HCT116 (cell line): ENCODE data around the gene RCBTB1. TPM values are rescaled to one million over a fixed set of nuclear protein-coding genes. Genes with fewer than 3 reads are reported as not detected.

ENCODE experiments used
- ATAC-seq: fragments of 200-7000 bp; cut with Tn5 transposase; 2 replicates; pipeline ENCODE4 v1.9.1; 2020; ENCODE audit warnings: mild to moderate bottlenecking, moderate library complexity
- BruUV-seq: library from RNA; stranded (reverse); fragments of 400-500 nt; replicated peaks from 2 replicates; lab custom pipeline; 2021; lab: Mats Ljungman, UMichigan
- CTCF ChIA-PET: fragments of 300-600 bp; sonication (Branson Sonifier 250); formaldehyde crosslinking; loops from one replicate; lab custom pipeline; 2021; ENCODE audit warnings: antibody characterized with exemption; lab: Charles Lee
- POLR2A ChIA-PET: fragments of 300-600, 350-600 bp; sonication (Branson Sonifier 250); formaldehyde crosslinking; loops from one replicate; lab custom pipeline; 2021; ENCODE audit warnings: antibody characterized with exemption; lab: Charles Lee
- RAD21 ChIA-PET, 2 experiments: fragments of 300-600 bp; sonication (Branson Sonifier 250); formaldehyde crosslinking; loops; one replicate each; lab custom pipeline; 2023; ENCODE audit warnings: low total read pairs in 2 of 2; ENCODE audit not compliant: uncharacterized antibody in 2 of 2, unreplicated experiment in 2 of 2, low non-redundant PET in 1 of 2; lab: Charles Lee
- DNase-seq: peaks from one replicate; pipeline ENCODE4 v3.0.0-alpha.2; 2010; ENCODE audit warnings: low read depth, low spot score
- H2AFZ ChIP-seq: fragments of 200-600 bp; shearing (Covaris generic), sonication (generic); 2 replicates; pipeline ENCODE4 v1.6.1; 2017; ENCODE audit warnings: low read depth, mixed run types, mixed read lengths, antibody characterized with exemption, low read length; ENCODE audit not compliant: poor library complexity, severe bottlenecking
- H3K27ac ChIP-seq: 2 replicates; pipeline ENCODE4 v1.5.1; 2012; ENCODE audit warnings: low read depth, low read length
- H3K27me3 ChIP-seq: fragments of 200-600 bp; sonication (generic); 2 replicates; pipeline ENCODE4 v1.6.1; 2016; ENCODE audit warnings: mixed run types, low read length, mixed read lengths; ENCODE audit not compliant: insufficient read depth
- H3K36me3 ChIP-seq, 2 experiments: fragments of 200-500 bp in 1 of 2; fragments of 200-600 bp in 1 of 2; sonication (Bioruptor generic) in 1 of 2; sonication (generic) in 1 of 2; 2 replicates each; pipeline versions ENCODE4 v1.5.1 to v1.6.1; 2014 to 2016; ENCODE audit warnings: low read length in 2 of 2, inconsistent platforms in 1 of 2, mixed read lengths in 1 of 2, mixed run types in 1 of 2; ENCODE audit not compliant: insufficient read depth in 2 of 2, control insufficient read depth in 1 of 2
- H3K4me1 ChIP-seq, 2 experiments: fragments of 200-600 bp in 1 of 2; sonication (generic) in 1 of 2; 2 replicates each; pipeline versions ENCODE4 v1.5.1 to v1.6.1; 2012 to 2017; ENCODE audit warnings: low read length in 2 of 2, inconsistent platforms in 1 of 2, mild to moderate bottlenecking in 1 of 2, mixed read lengths in 1 of 2, mixed run types in 1 of 2, moderate library complexity in 1 of 2; ENCODE audit not compliant: insufficient read depth in 2 of 2, control insufficient read depth in 1 of 2
- H3K4me2 ChIP-seq: fragments of 200-600 bp; sonication (generic); 2 replicates; pipeline ENCODE4 v1.6.1; 2017; ENCODE audit warnings: mixed run types, low read length, mixed read lengths
- H3K4me3 ChIP-seq, 2 experiments: fragments of 200-600 bp in 1 of 2; sonication (generic) in 1 of 2; replicated peaks in 1 of 2; 2 replicates each; pipeline ENCODE4 v1.5.1; 2011 to 2016; ENCODE audit warnings: low read length in 2 of 2, control low read depth in 1 of 2, low read depth in 1 of 2, mild to moderate bottlenecking in 1 of 2, mixed read lengths in 1 of 2, mixed run types in 1 of 2
- H3K79me2 ChIP-seq: fragments of 200-600 bp; sonication (generic); 2 replicates; pipeline ENCODE4 v1.6.1; 2017; ENCODE audit warnings: mild to moderate bottlenecking, mixed run types, low read length, moderate library complexity, mixed read lengths; ENCODE audit not compliant: insufficient read depth
- H3K9ac ChIP-seq: fragments of 200-600 bp; sonication (generic); 2 replicates; pipeline ENCODE4 v1.6.1; 2016; ENCODE audit warnings: low read length, mixed read lengths
- H3K9me2 ChIP-seq: fragments of 200-600 bp; sonication (generic), shearing (Covaris generic); 2 replicates; pipeline ENCODE4 v1.6.1; 2017; ENCODE audit warnings: mixed run types, mild to moderate bottlenecking, moderate library complexity; ENCODE audit not compliant: insufficient read depth
- H3K9me3 ChIP-seq, 2 experiments: fragments of 200-500 bp in 1 of 2; fragments of 200-600 bp in 1 of 2; sonication (Bioruptor generic) in 1 of 2; sonication (generic) in 1 of 2; 2 replicates each; pipeline ENCODE4 v1.6.1; 2014 to 2017; ENCODE audit warnings: low read length in 2 of 2, mixed read lengths in 2 of 2, inconsistent platforms in 1 of 2, low read depth in 1 of 2, mild to moderate bottlenecking in 1 of 2, mixed run types in 1 of 2, moderate library complexity in 1 of 2; ENCODE audit not compliant: control insufficient read depth in 1 of 2, insufficient read depth in 1 of 2
- H4K20me1 ChIP-seq: fragments of 200-600 bp; sonication (generic), shearing (Covaris generic); 2 replicates; pipeline ENCODE4 v1.6.1; 2017; ENCODE audit warnings: mixed run types, mild to moderate bottlenecking, moderate library complexity; ENCODE audit not compliant: insufficient read depth
- CEBPB ChIP-seq: IDR thresholded peaks from 2 replicates; pipeline ENCODE4 v1.6.1; 2012; ENCODE audit warnings: low read depth
- CTCF ChIP-seq, 3 experiments: fragments of 200-600 bp in 1 of 3; sonication (generic) in 1 of 3; IDR thresholded peaks in 2 of 3; conservative IDR thresholded peaks in 1 of 3; 2 replicates each; pipeline ENCODE4 v1.5.1; 2012 to 2017; ENCODE audit warnings: low read depth in 2 of 3, low read length in 2 of 3, antibody characterized with exemption in 1 of 3, borderline replicate concordance in 1 of 3, control low read depth in 1 of 3, mild to moderate bottlenecking in 1 of 3, mixed read lengths in 1 of 3, mixed run types in 1 of 3, moderate library complexity in 1 of 3; ENCODE audit not compliant: insufficient read depth in 1 of 3
- EZH2 ChIP-seq: fragments of 200-600 bp; sonication (generic); IDR thresholded peaks from 2 replicates; pipeline ENCODE4 v1.6.1; 2017; ENCODE audit warnings: antibody characterized with exemption, mixed run types
- POLR2AphosphoS5 ChIP-seq: IDR thresholded peaks from 2 replicates; pipeline ENCODE4 v1.6.1; 2011; ENCODE audit warnings: mild to moderate bottlenecking, low read depth, low read length, moderate library complexity
- intact Hi-C: fragments of 100-400 bp; cut with micrococcal nuclease; formaldehyde crosslinking; loops from 2 replicates; pipeline ENCODE4 v1.10.0; 2022
- total RNA-seq: library from RNA; stranded (reverse); gene quantifications from one replicate; pipeline ENCODE4 v1.2.1, GENCODE V29; 2021; ENCODE audit not compliant: unreplicated experiment
- TF ChIP-seq, protein P1 (sequence below): IDR thresholded peaks from 2 replicates; pipeline ENCODE4 v1.6.1; 2012
- TF ChIP-seq, protein P2 (sequence below): IDR thresholded peaks from 2 replicates; pipeline ENCODE4 v1.6.1; 2012; ENCODE audit warnings: low read depth
- TF ChIP-seq, protein P3 (sequence below): IDR thresholded peaks from 2 replicates; pipeline ENCODE4 v1.6.1; 2012

Gene RCBTB1
- total RNA-seq, 1 experiment from 2014 or later = 22.2 TPM

DNA sequence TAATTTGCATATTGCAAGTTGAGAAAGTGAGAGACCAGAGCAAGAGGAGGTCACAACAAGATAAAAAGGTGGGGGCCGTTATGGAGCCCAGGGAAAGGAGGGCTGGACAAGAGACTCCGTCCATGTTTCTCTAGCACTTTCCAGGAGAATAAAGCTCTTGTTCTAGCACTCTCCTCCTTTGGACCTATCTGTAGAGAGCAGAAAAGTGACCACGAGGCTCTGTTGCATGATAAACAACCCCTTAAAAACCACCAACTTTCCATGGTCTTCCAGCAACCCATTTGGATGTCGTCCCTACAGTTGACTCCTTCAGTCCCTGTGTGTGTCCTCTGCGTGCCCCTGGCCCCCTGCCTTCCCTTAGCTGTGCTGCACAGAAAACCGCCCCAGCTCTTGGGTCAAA is 38.9 kb upstream of the RCBTB1 start (continued):
- TF ChIP-seq, protein P1, sequence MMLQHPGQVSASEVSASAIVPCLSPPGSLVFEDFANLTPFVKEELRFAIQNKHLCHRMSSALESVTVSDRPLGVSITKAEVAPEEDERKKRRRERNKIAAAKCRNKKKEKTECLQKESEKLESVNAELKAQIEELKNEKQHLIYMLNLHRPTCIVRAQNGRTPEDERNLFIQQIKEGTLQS = no peak

DNA sequence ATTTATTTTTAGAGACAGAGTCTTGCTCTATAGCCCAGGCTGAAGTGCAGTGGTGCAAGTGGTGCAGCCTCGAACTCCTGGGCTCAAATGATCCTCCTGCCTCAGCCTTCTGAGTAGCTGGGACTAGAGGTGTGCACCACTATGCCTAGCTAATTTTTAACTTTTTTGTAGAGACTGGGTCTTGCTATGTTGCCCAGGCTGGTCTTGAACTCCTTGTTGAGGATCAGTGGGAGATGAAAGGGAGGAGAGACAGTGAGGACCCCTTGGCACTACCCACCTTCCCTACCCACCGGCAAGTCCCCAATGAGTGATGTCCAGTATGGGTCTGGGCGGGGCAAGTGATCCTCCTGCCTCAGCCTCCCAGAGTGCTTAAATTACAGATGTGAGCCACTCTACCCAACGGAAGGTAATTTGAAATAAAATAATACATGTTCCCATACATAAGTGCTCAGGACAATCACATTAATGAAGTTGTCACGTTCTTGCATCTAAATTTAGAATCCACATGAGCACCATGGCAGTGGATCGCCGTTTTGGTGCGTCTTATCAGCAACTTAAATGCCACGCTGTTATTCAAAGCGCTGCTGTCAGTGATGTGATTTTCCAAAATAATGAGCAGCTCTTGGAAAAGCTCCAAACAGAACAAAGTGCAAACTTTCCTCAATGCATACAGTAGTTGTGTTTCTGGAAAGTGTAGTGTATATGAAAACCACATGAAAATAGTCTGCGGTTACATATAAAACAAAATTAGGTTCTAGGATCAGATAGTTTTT is 37.0 kb upstream of the RCBTB1 start:
- no peaks in the 10 kb centered on the region for H4K20me1 ChIP-seq
- no peaks in the 10 kb centered on the region for H3K27me3 ChIP-seq
- DNase-seq (no peak), ATAC-seq (no peak)
- peaks cover 0 to 7% of the 10 kb centered on the region in 2 experiments; a peak in 1 of 4 replicates for H3K4me1 ChIP-seq
- ChIA-PET CTCF (no interaction called here), POLR2A (no interaction called here), RAD21 (no interaction called here)
- H3K27ac ChIP-seq = no peak overlapping the region
- intact Hi-C loops = no loop called here
- H3K9me3 ChIP-seq = no peaks in the 10 kb centered on the region
- TF ChIP-seq CEBPB = no peak
- H3K4me2 ChIP-seq = no peak overlapping the region
- H3K9ac ChIP-seq = no peak overlapping the region
- BruUV-seq = no TSS peak
- H3K36me3 ChIP-seq = no peaks in the 10 kb centered on the region
- H3K79me2 ChIP-seq = no peaks in the 10 kb centered on the region
- H3K9me2 ChIP-seq = no peaks in the 10 kb centered on the region
- H2AFZ ChIP-seq = no peak overlapping the region
- H3K4me3 ChIP-seq = no peak overlapping the region

DNA sequence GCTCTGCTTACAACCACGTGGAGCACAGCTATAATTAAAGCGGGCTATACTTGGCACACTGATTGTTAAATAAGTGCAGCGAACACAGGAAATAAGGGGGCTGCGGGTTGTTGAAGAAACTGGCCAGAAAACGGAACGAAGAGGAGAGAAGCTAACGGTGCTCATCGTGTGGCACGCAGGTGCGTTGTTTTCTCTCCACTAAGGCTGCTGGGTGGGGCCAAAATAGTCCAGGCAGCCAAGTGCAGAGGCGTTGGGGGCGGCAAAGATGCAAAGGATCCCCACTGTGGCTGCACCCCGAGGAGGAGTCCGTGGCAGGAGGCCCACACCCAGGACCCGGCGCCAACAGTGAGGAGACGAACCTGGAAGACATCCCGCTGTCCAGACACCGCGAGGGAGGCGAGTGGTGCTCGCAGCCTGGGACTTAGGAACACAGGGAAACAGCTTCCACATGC is 34.8 kb upstream of the RCBTB1 start:
- no peak overlapping the region for H3K9ac ChIP-seq
- DNase-seq = no peak
- ChIA-PET POLR2A (no interaction called here), RAD21 (no interaction called here), CTCF (no interaction called here)
- H3K4me1 ChIP-seq = peaks cover 0 to 2% of the 10 kb centered on the region in 2 experiments; a peak in 1 of 4 replicates
- BruUV-seq = no TSS peak
- H2AFZ ChIP-seq = no peak overlapping the region
- no peak overlapping the region for H3K4me2 ChIP-seq
- intact Hi-C loops = no loop called here
- no peak for ATAC-seq
- H4K20me1 ChIP-seq = no peaks in the 10 kb centered on the region
- no peaks in the 10 kb centered on the region for H3K79me2 ChIP-seq
- no peaks in the 10 kb centered on the region for H3K9me3 ChIP-seq
- no peaks in the 10 kb centered on the region for H3K36me3 ChIP-seq
- H3K4me3 ChIP-seq = no peak overlapping the region
- H3K27me3 ChIP-seq = no peaks in the 10 kb centered on the region
- no peaks in the 10 kb centered on the region for H3K9me2 ChIP-seq
- no peak overlapping the region for H3K27ac ChIP-seq
- no peak for TF ChIP-seq POLR2AphosphoS5
- TF ChIP-seq, protein P2, sequence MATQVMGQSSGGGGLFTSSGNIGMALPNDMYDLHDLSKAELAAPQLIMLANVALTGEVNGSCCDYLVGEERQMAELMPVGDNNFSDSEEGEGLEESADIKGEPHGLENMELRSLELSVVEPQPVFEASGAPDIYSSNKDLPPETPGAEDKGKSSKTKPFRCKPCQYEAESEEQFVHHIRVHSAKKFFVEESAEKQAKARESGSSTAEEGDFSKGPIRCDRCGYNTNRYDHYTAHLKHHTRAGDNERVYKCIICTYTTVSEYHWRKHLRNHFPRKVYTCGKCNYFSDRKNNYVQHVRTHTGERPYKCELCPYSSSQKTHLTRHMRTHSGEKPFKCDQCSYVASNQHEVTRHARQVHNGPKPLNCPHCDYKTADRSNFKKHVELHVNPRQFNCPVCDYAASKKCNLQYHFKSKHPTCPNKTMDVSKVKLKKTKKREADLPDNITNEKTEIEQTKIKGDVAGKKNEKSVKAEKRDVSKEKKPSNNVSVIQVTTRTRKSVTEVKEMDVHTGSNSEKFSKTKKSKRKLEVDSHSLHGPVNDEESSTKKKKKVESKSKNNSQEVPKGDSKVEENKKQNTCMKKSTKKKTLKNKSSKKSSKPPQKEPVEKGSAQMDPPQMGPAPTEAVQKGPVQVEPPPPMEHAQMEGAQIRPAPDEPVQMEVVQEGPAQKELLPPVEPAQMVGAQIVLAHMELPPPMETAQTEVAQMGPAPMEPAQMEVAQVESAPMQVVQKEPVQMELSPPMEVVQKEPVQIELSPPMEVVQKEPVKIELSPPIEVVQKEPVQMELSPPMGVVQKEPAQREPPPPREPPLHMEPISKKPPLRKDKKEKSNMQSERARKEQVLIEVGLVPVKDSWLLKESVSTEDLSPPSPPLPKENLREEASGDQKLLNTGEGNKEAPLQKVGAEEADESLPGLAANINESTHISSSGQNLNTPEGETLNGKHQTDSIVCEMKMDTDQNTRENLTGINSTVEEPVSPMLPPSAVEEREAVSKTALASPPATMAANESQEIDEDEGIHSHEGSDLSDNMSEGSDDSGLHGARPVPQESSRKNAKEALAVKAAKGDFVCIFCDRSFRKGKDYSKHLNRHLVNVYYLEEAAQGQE = no peak
- TF ChIP-seq, protein P3, sequence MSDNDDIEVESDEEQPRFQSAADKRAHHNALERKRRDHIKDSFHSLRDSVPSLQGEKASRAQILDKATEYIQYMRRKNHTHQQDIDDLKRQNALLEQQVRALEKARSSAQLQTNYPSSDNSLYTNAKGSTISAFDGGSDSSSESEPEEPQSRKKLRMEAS = no peak
- TF ChIP-seq CTCF (IDR thresholded peaks at IDR 0.05 in 2 of 3, conservative IDR thresholded peaks at IDR 0.05 in 1 of 3; ENCODE audit: borderline replicate concordance in 1 of 3, insufficient read depth in 1 of 3, low read depth in 2 of 3, low read length in 2 of 3) = no peak
- TF ChIP-seq EZH2 = no peak
